GM20000 (cell line): ENCODE data around the gene EVX2.
A peak's percentile ranks its signal among the peaks of the same experiment; 100 is the strongest.

ENCODE experiments used
- DNase-seq: peaks from one replicate; pipeline ENCODE4 v3.0.0; 2012; ENCODE audit warnings: low spot score
- CTCF ChIP-seq: IDR thresholded peaks from 2 replicates; pipeline ENCODE4 v1.5.1; 2012; ENCODE audit warnings: mild to moderate bottlenecking, control low read depth; ENCODE audit errors: extremely low read depth, missing control alignments

The EVX2 gene

GRCh38 chr2:176099728-176100546, 16.2 kb upstream of the EVX2 start, which contains the start of gene HOXD12:
Gene HOXD12 (plus strand): TSS chr2:176099795. CDS start chr2:176099802, 7 bp downstream.
- TF ChIP-seq CTCF: no peak
- no peak for DNase-seq

GRCh38 chr2:176099159-176099727, 15.5 kb upstream of the EVX2 start:
- TF ChIP-seq CTCF: no peak
- DNase-seq: no peak

- no peak for TF ChIP-seq CTCF
- no peak for DNase-seq
These were observed 14.8 kb upstream of the EVX2 start for GRCh38 chr2:176098366-176099158.

GRCh38 chr2:176097820-176098365, 14.1 kb upstream of the EVX2 start:
- no peak for TF ChIP-seq CTCF
- DNase-seq: no peak

GRCh38 chr2:176096986-176097819, 13.4 kb upstream of the EVX2 start:
- DNase-seq: peak; percentile 87
- peak; percentile 77 for TF ChIP-seq CTCF

GRCh38 chr2:176096243-176096985, 12.7 kb upstream of the EVX2 start:
- DNase-seq: no peak
- TF ChIP-seq CTCF: no peak
